ENCODE measurements around the gene NAT14. TPM values are rescaled to one million over a fixed set of nuclear protein-coding genes. Genes with fewer than 3 reads are reported as not detected.

Gene NAT14
- total and polyA plus RNA-seq, 2 of the 8 experiments (the other 6 are each of a cell fraction or from before 2014, with no cell fraction given): 47.1 to 71.2 TPM

- no peak overlapping the region for H3K4me2 ChIP-seq (ENCODE audit: insufficient read depth in 1 of 2, low read depth in 2 of 2, low read length in 2 of 2)
Measured at GRCh38 chr19:55519451-55520311, 34.7 kb downstream of the NAT14 start.

More at GRCh38 chr19:55519451-55520311, 34.7 kb downstream of the NAT14 start:
- H3K27ac ChIP-seq (ENCODE audit: low read depth, low read length): no peak overlapping the region
- H3K79me2 ChIP-seq (ENCODE audit: control insufficient read depth in 1 of 2, insufficient read depth in 2 of 2, low read length in 2 of 2): no peaks in the 10 kb centered on the region
- H2BK120ac ChIP-seq (replicated peaks; ENCODE audit: low read depth, low read length): no peak overlapping the region
- H3K9me3 ChIP-seq (ENCODE audit: insufficient read depth in 2 of 2, low read depth in 1 of 2, low read length in 1 of 2): no peaks in the 10 kb centered on the region; a peak in 1 of 4 replicates
- no peak overlapping the region for H3K4ac ChIP-seq (replicated peaks; ENCODE audit: insufficient read length, low read depth, low read length)
- no peak overlapping the region for H3K14ac ChIP-seq (ENCODE audit: insufficient read length)
- no peak overlapping the region for H2AFZ ChIP-seq (ENCODE audit: low read length)
- H4K5ac ChIP-seq (ENCODE audit: insufficient read length, low read depth, low read length): no peak overlapping the region
- DNase-seq (ENCODE audit: low read depth in 1 of 2, low spot score in 2 of 2) (no peak), FAIRE-seq (no peak)
- H3K36me3 ChIP-seq (ENCODE audit: control insufficient read depth in 2 of 4, insufficient read depth in 4 of 4, low read length in 3 of 4): no peaks in the 10 kb centered on the region
- H2BK12ac ChIP-seq (ENCODE audit: low read depth, low read length): peak overlapping the region; percentile 77; the same call in 1 of the 2 replicates
- H3K4me3 ChIP-seq (ENCODE audit: extremely low read depth in 1 of 4, insufficient read depth in 2 of 4, low read depth in 3 of 4, low read length in 4 of 4): no peak overlapping the region
- H2BK20ac ChIP-seq (ENCODE audit: low read length): no peak overlapping the region
- H2AK5ac ChIP-seq (ENCODE audit: low read depth, low read length): peak overlapping the region; percentile 97
- no peaks in the 10 kb centered on the region; a peak in 1 of 7 replicates for H3K27me3 ChIP-seq (replicated peaks in 1 of 4; ENCODE audit: control insufficient read depth in 3 of 4, extremely low read depth in 1 of 4, insufficient read depth in 3 of 4, low read length in 3 of 4)
- H4K20me1 ChIP-seq (replicated peaks in 1 of 2; ENCODE audit: control insufficient read depth in 1 of 2, insufficient read depth in 2 of 2, low read length in 2 of 2): peaks cover 0 to 4% of the 10 kb centered on the region in 2 experiments
- TF ChIP-seq MAFK (IDR thresholded peaks at IDR 0.05; ENCODE audit: low read depth, low read length): no peak
- no peak for TF ChIP-seq TCF12 (IDR thresholded peaks at IDR 0.05; ENCODE audit: low read depth, low read length)
- no peak for TF ChIP-seq RAD21 (IDR thresholded peaks at IDR 0.05 in 1 of 2, conservative IDR thresholded peaks at IDR 0.05 in 1 of 2; ENCODE audit: low read depth in 2 of 2, low read length in 2 of 2)
- TF ChIP-seq, protein P1, sequence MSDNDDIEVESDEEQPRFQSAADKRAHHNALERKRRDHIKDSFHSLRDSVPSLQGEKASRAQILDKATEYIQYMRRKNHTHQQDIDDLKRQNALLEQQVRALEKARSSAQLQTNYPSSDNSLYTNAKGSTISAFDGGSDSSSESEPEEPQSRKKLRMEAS (IDR thresholded peaks at IDR 0.05): no peak
- TF ChIP-seq EZH2 (IDR thresholded peaks at IDR 0.05; ENCODE audit: low read depth, low read length, severe bottlenecking): no peak
- TF ChIP-seq CTBP2 (IDR thresholded peaks at IDR 0.05; ENCODE audit: borderline replicate concordance, insufficient read depth, insufficient read length, low read length): no peak
- TF ChIP-seq RFX5 (IDR thresholded peaks at IDR 0.05; ENCODE audit: borderline replicate concordance, low read depth, low read length): no peak
- TF ChIP-seq CREB1 (IDR thresholded peaks at IDR 0.05): no peak
- TF ChIP-seq SIN3A (conservative IDR thresholded peaks at IDR 0.05 in 1 of 2, IDR thresholded peaks at IDR 0.05 in 1 of 2; ENCODE audit: low read depth in 1 of 2, low read length in 2 of 2): no peak
- no peaks in the 10 kb centered on the region; a peak in 1 of 7 replicates for H3K4me1 ChIP-seq (replicated peaks in 1 of 4; ENCODE audit: control insufficient read depth in 3 of 4, insufficient read depth in 4 of 4, low read length in 3 of 4)
- POLR2A ChIA-PET (ENCODE audit: partially characterized antibody): no interaction called here
- 0 out of 2 replicates have a peak overlapping the region, but pooled peaks have one; percentile 7 for H2BK15ac ChIP-seq (ENCODE audit: low read length)
- no peak overlapping the region for H3K23ac ChIP-seq (ENCODE audit: insufficient read length)
- peak overlapping the region; percentile 13 for H4K91ac ChIP-seq (replicated peaks; ENCODE audit: insufficient read length, low read length)
- H2BK5ac ChIP-seq (ENCODE audit: low read depth, low read length): no peak overlapping the region; the same call in 1 of the 2 replicates
- no peak overlapping the region for H3K56ac ChIP-seq (replicated peaks; ENCODE audit: insufficient read length, low read depth, low read length)
- no peaks in the 10 kb centered on the region for H3K79me1 ChIP-seq (ENCODE audit: low read depth, low read length)
- H3K9ac ChIP-seq (replicated peaks in 1 of 4; ENCODE audit: extremely low read depth in 1 of 4, low read depth in 3 of 4, low read length in 3 of 4): no peak overlapping the region
- CTCF ChIA-PET (ENCODE audit: partially characterized antibody): interaction anchor here (0.5 kb wide), 1 partner anchor 710 kb away, joined by 3 read pairs; no protein-coding TSS in a partner anchor
- peaks cover 8% of the 10 kb centered on the region; the same call in 1 of the 2 replicates for H3K23me2 ChIP-seq (ENCODE audit: low read depth, low read length)
- WGBS, 2 experiments (ENCODE audit: extremely low coverage in 1 of 2, insufficient coverage in 1 of 2, insufficient read length in 1 of 2, insufficient replicate concordance in 2 of 2, low coverage in 1 of 2, low lambda C conversion rate in 2 of 2, missing lambda C conversion rate in 1 of 2): 82% methylated on average over 10 of the region's 10 CpGs; no CpG with 5 or more reads in 1 of the 2 experiments
- no peak overlapping the region for H3K18ac ChIP-seq (ENCODE audit: extremely low read depth, low read length)
- H4K8ac ChIP-seq (ENCODE audit: extremely low read depth, insufficient read depth, low read length): no peak overlapping the region
